Uterus (tissue), 4 donors: ENCODE results near the gene CHST12. TPM values are rescaled to one million over a fixed set of nuclear protein-coding genes. Genes with fewer than 3 reads are reported as not detected.

Experiments used
- DNase-seq, 2 donors: peaks; one replicate each; pipeline ENCODE4 v3.0.0-alpha.2; 2019 to 2020
- H3K27ac ChIP-seq, 2 donors: fragments of 200-600 bp; sonication (generic); 1 replicate in 1 of 2; 2 replicates in 1 of 2; pipeline ENCODE4 v1.5.1; 2016 to 2018
- H3K27me3 ChIP-seq, 2 donors: fragments of 200-600 bp; sonication (generic); one replicate each; pipeline ENCODE4 v1.5.1; 2018 to 2019; ENCODE audit warnings: control low read depth in 1 of 2
- H3K36me3 ChIP-seq, 2 donors: fragments of 200-600 bp; sonication (generic); one replicate each; pipeline ENCODE4 v1.5.1; 2019; ENCODE audit warnings: control low read depth in 1 of 2
- H3K4me1 ChIP-seq, 2 donors: fragments of 200-600 bp; sonication (generic); one replicate each; pipeline ENCODE4 v1.5.1; 2018 to 2019; ENCODE audit warnings: control low read depth in 1 of 2
- H3K4me3 ChIP-seq, 2 donors: fragments of 200-600 bp; sonication (generic); 1 replicate in 1 of 2; 2 replicates in 1 of 2; pipeline ENCODE4 v1.5.1; 2018 to 2019; ENCODE audit warnings: mild to moderate bottlenecking in 1 of 2
- H3K9me3 ChIP-seq, 2 donors: fragments of 200-600 bp; sonication (generic); one replicate each; pipeline ENCODE4 v1.5.1; 2019; ENCODE audit warnings: control low read depth in 1 of 2
- POLR2A ChIP-seq, 2 donors: fragments of 450-650 bp; IDR thresholded peaks; one replicate each; pipeline ENCODE4 v1.6.1; 2016; ENCODE audit warnings: antibody characterized with exemption in 2 of 2, mild to moderate bottlenecking in 1 of 2, moderate library complexity in 1 of 2
- intact Hi-C: fragments of 100-400 bp; cut with DNase I; formaldehyde crosslinking; loops from one replicate; pipeline ENCODE4 v1.15.1; 2023; ENCODE audit warnings: low total_unique reads
- total RNA-seq, 4 donors: library from RNA; depleted of rRNA in 3 of 4; stranded (reverse); fragments of >200 nt in 3 of 4; gene quantifications; one replicate each; pipeline versions ENCODE4 v1.1.0 to v1.2.4, GENCODE V29; 2014 to 2023
- TF ChIP-seq, protein P1 (sequence below), 4 experiments: fragments of 200-600 bp in 2 of 4; fragments of 450-650 bp in 2 of 4; sonication (generic) in 2 of 4; IDR thresholded peaks; one replicate each; pipeline ENCODE4 v1.5.1; 2016 to 2019; ENCODE audit warnings: antibody characterized with exemption in 4 of 4, mild to moderate bottlenecking in 2 of 4, moderate library complexity in 1 of 4
- donor health status: DM: yes; HTN: yes; CAD: no.

CHST12 gene
- total RNA-seq, 4 donors from 2014 or later, result 5.6 to 30.5 (median 8.3) TPM

DNA sequence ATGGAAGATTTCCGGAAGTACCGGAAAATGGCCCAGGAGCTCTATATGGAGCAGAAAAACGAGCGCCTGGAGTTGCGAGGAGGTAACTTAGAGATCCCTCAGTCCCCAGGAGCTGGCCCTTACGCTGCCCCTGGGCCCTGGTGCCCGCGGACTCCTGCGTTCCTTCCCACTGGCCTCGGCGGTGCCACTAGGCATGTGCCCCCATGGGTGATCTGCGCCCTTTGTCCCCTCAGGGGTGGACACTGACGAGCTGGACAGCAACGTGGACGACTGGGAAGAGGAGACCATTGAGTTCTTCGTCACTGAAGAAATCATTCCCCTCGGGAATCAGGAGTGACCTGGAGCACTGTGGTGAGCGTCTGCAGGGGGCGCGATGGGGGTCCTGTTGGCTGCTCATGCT lies 24.2 kb upstream of the CHST12 start:
- Histone ChIP-seq H3K36me3 (no peaks in the 10 kb centered on the region), H3K27ac (no peak overlapping the region), H3K4me1 (no peaks in the 10 kb centered on the region), H3K4me3 (no peak overlapping the region), H3K9me3 (no peaks in the 10 kb centered on the region), H3K27me3 (no peaks in the 10 kb centered on the region)
- TF ChIP-seq POLR2A (IDR thresholded peaks at IDR 0.05), result no peak
- TF ChIP-seq, protein P1, sequence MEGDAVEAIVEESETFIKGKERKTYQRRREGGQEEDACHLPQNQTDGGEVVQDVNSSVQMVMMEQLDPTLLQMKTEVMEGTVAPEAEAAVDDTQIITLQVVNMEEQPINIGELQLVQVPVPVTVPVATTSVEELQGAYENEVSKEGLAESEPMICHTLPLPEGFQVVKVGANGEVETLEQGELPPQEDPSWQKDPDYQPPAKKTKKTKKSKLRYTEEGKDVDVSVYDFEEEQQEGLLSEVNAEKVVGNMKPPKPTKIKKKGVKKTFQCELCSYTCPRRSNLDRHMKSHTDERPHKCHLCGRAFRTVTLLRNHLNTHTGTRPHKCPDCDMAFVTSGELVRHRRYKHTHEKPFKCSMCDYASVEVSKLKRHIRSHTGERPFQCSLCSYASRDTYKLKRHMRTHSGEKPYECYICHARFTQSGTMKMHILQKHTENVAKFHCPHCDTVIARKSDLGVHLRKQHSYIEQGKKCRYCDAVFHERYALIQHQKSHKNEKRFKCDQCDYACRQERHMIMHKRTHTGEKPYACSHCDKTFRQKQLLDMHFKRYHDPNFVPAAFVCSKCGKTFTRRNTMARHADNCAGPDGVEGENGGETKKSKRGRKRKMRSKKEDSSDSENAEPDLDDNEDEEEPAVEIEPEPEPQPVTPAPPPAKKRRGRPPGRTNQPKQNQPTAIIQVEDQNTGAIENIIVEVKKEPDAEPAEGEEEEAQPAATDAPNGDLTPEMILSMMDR (IDR thresholded peaks at IDR 0.05), result no peak
- no peak for DNase-seq
- intact Hi-C loops, result no loop called here

DNA sequence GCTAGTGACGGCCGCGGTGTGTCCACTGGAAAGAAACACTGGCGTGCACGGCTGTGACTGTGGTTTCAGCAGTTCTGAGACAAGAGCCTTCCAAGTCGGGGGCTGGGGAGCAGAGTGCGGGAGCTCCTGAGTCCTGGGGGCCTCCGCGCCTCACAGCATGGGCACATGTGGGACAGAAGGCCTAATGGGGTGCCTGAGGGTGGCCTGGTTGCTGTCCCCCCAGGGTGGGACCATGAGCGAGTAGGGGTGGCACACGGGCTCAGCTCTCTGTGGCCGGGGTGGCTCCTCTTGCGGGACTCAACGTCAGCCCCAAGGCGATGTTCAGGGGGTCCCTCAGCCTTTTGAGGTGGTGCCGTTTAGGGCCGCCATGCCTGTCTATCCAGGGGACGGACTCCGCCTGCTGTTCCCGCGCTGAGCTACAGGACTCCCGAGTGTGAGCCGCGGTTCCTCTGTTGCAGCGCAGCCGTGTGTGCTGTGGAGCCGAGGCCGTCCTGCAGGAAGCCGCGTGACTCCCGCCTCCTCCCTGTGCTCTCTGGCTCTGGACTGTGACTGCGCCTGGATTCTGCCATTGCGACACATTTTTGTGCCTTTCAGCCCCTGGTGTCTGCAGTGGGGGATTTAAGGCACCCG lies 23.5 kb upstream of the CHST12 start:
- TF ChIP-seq, protein P1 (IDR thresholded peaks at IDR 0.05), result no peak
- TF ChIP-seq POLR2A (IDR thresholded peaks at IDR 0.05), result no peak
- Histone ChIP-seq H3K27me3 (no peaks in the 10 kb centered on the region), H3K9me3 (no peaks in the 10 kb centered on the region), H3K27ac (no peak overlapping the region), H3K4me3 (no peak overlapping the region), H3K4me1 (no peaks in the 10 kb centered on the region), H3K36me3 (no peaks in the 10 kb centered on the region)
- intact Hi-C loops, result no loop called here
- no peak for DNase-seq

DNA sequence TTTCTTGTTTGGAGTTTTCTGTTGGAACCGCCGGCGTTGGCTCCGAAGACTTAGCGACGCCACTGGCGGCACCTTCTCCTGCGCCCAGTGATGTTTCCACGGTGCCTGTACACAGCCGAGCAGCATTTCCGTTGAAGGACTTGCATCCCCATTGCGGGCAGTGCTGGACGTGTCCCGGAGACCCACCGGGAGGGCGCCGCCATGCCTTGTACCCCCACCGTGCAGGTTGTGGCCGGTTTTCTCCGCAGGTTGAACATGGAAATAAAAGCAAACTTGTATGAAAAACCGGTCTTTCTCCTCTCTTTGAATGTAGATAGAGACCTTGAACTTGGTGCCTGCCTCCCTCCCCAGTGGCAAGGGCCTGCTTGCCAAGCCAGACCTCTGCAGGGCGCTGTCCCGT lies 22.9 kb upstream of the CHST12 start:
- intact Hi-C loops, result no loop called here
- no peak overlapping the region for H3K27ac ChIP-seq
- H3K27me3 ChIP-seq, result no peaks in the 10 kb centered on the region
- no peaks in the 10 kb centered on the region for H3K9me3 ChIP-seq
- DNase-seq, result no peak
- H3K36me3 ChIP-seq, result no peaks in the 10 kb centered on the region
- H3K4me3 ChIP-seq, result no peak overlapping the region
- no peaks in the 10 kb centered on the region for H3K4me1 ChIP-seq
- TF ChIP-seq POLR2A (IDR thresholded peaks at IDR 0.05), result no peak
- TF ChIP-seq, protein P1 (IDR thresholded peaks at IDR 0.05), result no peak

DNA sequence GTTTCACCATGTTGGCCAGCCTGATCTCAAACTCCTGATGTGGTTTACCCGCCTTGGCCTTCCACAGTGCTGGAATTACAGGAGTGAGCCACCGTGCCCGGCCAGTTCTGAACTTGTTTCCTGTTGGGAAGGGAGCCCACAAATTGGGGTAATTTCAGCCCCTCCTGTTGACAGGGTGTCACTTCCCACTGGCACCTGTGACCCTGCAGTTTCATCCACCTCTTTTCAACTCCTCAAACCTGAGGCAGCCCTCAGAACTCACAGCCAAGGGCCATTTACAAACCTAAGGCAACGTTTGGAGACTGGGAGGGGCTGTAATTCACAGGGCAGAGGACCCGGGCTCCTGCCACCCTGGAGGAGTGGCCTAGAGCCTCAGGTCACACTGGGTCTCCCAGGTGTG lies 22.2 kb upstream of the CHST12 start:
- DNase-seq, result no peak
- H3K4me1 ChIP-seq, result no peaks in the 10 kb centered on the region
- TF ChIP-seq, protein P1 (IDR thresholded peaks at IDR 0.05), result no peak
- no peak for TF ChIP-seq POLR2A (IDR thresholded peaks at IDR 0.05)
- intact Hi-C loops, result no loop called here
- H3K4me3 ChIP-seq, result no peak overlapping the region
- no peak overlapping the region for H3K27ac ChIP-seq
- H3K9me3 ChIP-seq, result no peaks in the 10 kb centered on the region
- no peaks in the 10 kb centered on the region for H3K36me3 ChIP-seq
- no peaks in the 10 kb centered on the region for H3K27me3 ChIP-seq

DNA sequence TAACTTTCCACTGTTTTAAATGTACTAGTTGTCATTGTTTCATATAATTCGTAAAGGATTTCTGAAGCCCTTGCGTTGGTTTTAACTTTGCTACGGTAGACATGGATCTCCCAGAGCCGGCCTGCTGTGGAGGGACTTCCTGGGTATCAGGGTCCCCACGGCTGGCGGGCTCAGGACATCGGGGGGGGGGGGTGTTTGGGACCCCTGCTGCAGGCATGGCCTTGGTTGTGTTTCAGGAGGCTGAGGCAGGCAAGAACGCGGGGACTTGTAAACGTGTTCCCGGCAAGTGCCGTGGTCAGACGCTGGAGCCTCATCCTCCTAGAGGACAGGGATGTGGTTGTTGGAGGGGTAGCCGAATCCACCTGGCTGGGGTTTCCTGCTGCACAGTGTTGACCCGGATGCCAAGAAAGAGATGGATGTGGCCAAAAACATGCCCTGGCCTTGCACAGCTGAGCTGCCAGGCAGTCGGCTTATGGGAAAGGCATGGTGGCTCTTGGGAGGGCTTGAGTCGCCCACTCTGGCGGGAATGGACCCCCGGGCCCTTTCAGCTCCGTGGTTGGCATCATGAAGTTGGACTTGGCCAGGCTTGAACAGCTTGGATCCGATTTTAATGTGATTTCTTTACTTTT lies 21.4 kb upstream of the CHST12 start:
- Histone ChIP-seq H3K9me3 (no peaks in the 10 kb centered on the region), H3K36me3 (no peaks in the 10 kb centered on the region), H3K27ac (no peak overlapping the region), H3K4me3 (no peak overlapping the region), H3K4me1 (no peaks in the 10 kb centered on the region), H3K27me3 (no peaks in the 10 kb centered on the region)
- TF ChIP-seq POLR2A (IDR thresholded peaks at IDR 0.05), result no peak
- TF ChIP-seq, protein P1 (IDR thresholded peaks at IDR 0.05), result no peak
- DNase-seq, result no peak
- intact Hi-C loops, result no loop called here
